ENCODE data around the gene DIRAS1. TPM values are rescaled to one million over a fixed set of nuclear protein-coding genes. Genes with fewer than 3 reads are reported as not detected.

The DIRAS1 gene, protein sequence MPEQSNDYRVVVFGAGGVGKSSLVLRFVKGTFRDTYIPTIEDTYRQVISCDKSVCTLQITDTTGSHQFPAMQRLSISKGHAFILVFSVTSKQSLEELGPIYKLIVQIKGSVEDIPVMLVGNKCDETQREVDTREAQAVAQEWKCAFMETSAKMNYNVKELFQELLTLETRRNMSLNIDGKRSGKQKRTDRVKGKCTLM
- total RNA-seq (2014; rRNA removed; shearing (Covaris generic)) = 0.96 and 1.9 TPM in 2 replicates

DNA sequence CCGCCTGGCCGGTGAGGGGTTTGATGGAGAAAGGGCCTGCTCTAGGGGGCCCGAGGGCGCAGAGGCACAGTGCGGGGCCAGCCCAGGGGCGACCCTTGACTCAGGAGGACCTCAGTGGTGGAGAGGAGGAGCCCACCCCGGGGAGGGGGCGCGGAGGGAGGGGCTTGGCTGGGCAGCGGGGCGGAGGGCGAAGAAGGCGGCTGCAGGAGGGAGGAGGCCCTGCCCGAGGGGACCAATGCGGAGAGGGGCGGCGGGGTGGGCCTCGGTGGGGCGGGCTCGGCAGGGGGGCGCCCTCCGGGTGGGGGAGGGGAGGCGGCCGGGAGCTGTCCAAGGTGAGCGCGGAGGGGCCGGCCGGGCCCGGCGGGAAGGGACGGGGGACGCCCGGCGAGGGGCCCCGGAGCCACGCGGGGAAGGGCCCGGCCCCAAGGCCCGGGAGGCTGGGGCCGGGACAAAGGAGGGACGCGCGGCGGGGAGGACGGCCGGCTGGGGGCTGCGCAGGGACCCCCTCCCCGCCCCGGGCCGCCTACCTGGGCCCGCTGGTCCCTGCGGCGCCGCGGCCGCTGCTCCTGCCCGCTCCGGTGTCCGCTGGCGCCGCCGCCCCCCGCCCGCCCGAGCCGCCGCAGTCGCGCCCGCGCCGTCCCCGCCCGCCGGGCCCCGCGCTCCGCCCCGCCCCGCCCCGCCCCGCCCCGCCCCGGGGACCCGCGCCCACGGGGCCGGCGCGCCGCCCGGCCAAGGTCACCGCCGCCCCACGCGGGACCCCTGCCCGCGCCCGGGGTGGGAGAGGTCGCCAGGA, at the start of gene DIRAS1:
Gene DIRAS1, minus strand, starts transcription at position 596 of the 793 bp plus-strand sequence. CDS start 3,566 bp downstream, outside the sequence.
- no peak for DNase-seq (ENCODE audit: low read depth)

DNA sequence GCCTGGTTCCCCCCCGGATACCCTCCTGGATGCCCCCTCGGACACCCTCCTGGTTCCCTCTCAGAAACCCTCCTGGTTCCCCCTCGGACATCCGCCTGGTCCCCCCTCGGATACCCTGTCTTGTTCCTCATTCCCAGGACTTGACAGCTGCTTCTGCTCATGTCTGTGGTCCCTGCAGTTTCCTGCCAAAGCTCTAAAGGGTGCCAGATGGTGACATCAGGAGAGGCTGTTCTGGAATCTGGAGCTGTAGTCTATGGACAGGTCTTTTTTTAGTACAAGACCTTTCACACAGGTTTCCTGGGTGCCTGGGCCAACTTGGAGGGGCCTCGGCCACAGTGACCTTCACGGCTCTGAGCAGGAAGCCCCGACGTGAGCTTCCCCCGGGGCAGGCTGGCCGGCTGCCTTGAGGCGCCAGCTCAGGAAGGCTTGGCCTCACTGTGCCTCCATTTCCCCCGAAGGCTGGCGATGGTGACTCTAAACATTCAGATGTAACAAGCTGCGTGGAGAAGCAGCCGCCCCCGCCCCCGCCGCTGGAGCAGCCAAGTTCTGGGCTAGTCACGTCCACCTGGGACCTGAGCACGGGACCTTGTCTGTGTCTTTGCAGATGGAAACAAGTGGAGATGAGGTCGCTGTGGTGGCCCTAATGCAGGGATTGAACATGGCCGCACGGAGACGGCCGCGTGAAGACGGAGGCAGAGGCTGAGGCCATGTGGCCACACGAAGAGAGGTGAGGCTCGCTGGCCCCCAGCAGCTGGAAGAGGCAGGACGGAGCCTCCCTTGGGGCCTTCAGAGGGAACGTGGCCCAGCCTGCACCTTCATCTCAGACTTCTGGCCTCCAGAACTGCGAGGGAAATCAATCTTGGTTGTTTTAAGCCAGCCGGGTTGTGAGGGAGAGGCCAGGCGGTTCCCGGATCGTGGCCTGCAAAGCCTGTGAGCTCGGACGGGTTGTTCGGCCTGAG, 49.2 kb upstream of the DIRAS1 start:
- no peak for DNase-seq (ENCODE audit: low read depth)

DNA sequence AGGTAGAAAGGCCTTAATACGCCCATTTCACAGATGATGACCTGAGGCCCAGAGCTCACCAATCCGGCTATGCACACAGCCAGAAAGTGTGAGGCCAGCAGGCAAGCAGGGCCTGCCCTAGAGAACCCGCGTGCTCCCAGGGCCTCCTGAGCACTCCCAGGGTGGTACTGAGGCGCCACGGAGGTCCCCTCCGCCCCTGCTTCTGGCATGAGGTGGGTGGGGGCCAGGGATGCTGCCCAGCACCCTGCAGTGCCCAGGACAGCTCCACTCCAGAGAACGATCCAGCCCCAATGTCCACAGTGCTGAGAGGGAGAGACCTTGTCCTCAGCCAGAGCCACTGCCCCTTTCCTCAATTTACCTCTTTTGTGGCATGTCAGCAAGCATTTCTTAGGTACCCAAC, 48.0 kb upstream of the DIRAS1 start:
- no peak for DNase-seq (ENCODE audit: low read depth)

- no peak for DNase-seq (ENCODE audit: low read depth)
Observed at GRCh38 chr19:2768365-2769132, 47.4 kb upstream of the DIRAS1 start.

DNA sequence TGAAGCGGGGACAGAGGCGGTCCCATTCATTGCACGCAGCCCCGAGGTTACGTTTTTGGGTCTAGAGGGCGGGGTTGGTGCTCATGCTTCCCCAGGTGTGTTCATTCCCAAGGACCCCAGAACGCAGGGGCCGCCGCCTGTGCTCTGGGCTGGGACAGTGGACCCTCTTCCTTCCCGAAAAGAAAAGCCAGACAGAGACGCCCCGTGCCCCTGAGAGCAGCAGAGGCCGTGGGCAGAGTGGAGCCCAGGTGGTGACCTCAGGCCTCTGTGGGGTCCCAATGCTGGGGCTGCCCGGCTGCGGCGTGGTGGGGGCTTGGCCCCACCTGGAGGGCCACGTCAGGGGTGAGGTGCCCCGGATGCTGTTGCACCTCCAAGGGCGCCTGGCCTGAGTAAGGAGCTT, 46.5 kb upstream of the DIRAS1 start:
- no peak for DNase-seq (ENCODE audit: low read depth)

DNA sequence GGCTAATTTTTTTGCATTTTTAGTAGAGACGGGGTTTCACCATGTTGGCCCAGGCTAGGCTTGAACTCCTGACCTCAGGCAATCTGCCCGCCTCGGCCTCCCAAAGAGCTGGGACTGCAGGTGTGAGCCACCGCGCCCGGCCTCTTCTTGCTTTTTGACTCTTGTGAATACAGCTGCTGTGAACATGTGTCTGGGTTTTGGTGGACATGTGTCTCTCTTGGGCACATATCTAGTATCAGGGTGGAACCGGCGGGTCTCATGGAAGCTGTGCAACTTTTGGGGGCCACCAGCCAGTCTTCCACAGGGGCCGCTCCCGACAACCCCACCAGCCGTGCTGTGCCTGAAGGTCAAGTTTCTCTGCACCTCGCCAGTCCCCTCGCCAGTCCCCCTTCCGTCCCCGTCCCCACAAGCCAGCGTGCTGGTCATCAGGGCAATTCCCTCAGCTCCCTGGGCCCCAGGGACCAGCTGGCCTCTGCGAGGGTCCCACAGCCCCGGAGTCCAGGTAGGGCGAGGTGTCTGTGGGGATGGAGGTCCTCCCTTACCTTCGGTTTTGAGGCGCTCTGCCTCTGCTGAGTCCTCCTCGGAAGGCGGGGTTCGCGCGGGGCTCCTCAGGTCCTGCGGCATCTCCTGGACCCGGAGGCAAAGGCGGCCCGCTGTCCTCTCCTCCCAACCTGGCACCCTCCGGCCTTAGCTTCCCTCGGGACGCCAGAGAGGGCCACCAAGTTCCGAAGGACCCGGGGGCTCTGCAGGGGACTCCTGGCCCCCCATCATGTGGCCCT, 45.6 kb upstream of the DIRAS1 start:
- DNase-seq (ENCODE audit: low read depth) = no peak

- DNase-seq (ENCODE audit: low read depth) = no peak
Observed at GRCh38 chr19:2765376-2765775, 44.2 kb upstream of the DIRAS1 start.

DNA sequence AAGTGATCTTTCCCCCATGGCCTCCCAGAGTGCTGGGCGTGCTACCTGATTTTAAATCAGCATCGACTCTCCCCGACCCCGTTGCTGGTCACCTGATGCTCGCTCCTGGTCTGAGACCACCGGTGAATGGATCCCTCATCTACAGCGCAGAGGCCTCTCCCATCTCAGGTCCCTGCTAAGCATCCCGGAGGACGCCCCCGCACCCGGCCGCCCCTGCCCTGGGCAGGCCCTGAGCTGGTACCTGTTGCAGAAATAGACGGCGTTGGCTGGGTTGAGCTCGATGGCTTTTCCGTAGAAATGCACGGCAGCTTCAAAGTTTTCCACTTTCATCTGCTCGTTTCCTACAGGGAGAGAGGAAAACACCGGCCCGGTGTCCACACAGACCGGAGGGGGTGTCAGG, 43.8 kb upstream of the DIRAS1 start:
- no peak for DNase-seq (ENCODE audit: low read depth)

DNA sequence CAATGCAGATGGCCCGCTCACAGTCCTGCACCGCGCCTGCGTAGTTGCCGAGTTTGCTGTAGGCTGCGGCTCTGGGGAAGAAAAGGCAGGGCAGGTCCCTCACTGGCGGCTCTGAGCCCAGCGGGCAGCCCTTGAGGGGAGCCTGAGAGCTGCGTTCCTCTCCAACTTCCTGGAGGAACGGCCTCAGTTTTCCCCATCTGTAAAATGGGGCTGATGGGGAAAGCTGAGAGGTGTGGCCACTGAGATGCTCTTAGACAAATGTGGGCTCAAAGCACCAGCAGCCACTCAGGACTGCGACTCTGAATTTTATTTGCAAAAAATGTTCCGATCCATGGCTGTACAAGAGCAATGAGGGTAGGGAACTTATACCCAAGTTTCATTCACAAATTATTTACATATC, 42.5 kb upstream of the DIRAS1 start:
- no peak for DNase-seq (ENCODE audit: low read depth)

- DNase-seq (ENCODE audit: low read depth) = no peak
Observed at GRCh38 chr19:2762783-2763496, 41.8 kb upstream of the DIRAS1 start.

DNA sequence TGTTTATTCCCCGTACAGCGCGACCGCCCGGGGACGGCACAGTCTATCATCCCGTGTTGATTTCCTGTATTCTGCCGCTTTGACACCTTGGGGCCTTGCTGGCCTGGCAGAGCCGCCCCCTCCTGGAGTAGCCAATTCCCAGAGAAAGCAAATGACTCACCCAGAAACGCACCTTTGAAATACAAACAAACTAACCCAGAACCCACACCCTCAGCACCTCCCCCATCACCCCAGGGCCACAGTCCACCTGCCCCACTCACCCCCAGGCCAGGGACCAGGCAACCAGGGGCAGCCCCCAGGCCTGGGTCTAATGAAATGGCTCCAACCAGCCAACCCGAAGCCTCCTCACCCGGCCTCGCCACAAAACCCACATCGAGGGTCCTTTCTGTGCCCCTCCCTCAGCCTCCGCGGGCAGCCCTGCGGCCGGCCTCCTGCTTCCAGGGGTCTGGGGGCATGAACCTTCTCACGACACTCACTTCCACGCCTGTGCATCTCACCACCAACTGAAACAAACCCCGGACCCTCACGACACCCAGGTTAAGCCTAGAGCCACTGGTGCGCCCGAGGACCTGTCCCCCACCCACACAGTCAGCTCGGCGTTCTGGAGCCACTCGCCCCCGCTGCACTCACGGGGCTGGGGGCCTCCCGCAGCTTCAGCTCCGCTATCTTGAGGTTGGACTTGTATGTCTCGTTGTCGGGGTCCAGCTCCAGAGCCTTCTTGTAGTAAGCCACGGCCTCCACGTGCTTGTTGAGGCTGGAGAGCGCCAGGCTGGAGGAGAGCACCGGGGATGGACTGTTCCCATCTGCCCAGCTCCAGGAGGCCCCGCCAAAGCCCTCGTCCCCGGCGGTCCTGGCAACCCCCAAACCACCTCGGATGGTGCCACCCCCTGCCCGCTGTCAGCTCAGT, 41.0 kb upstream of the DIRAS1 start:
- DNase-seq (ENCODE audit: low read depth) = no peak

GRCh38 chr19:2761309-2761677, 40.1 kb upstream of the DIRAS1 start:
- no peak for DNase-seq (ENCODE audit: low read depth)

DNA sequence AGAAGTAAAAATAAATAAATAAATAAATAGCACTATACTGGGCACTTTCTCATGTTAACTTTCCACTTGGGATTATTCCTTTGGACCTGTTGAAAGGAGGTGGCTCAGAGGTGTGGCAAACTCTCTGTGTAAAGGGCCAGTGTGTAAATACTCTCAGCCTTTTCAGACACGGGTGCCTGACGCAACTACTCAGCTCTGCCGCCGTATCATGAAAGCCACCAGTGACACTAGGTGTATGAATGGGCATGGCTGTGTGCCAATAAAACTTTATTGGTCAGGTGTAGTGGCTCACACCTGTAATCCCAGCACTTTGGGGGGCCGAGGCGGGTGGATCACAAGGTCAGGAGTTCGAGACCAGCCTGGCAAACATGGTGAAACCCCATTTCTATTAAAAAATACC, 38.8 kb upstream of the DIRAS1 start:
- DNase-seq (ENCODE audit: low read depth) = no peak

DNA sequence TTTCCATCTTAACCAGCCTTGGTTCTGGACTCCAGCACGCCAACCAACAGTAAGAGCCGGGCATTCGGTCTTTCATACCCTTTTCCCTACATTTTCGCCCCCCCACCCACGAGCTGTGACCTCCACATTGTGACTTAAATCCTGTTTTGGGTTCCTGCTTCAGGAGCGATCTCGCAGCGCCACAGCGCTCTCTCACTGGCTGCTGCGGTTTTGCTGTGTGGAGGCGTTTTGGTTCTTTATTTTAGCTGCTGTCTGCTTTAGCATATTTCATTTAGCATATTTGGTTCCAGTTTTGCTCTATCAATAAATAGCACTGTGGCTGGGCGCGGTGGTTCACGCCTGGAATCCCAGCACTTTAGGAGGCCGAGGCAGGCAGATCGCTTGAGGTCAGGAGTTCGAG, 38.2 kb upstream of the DIRAS1 start:
- no peak for DNase-seq (ENCODE audit: low read depth)

DNA sequence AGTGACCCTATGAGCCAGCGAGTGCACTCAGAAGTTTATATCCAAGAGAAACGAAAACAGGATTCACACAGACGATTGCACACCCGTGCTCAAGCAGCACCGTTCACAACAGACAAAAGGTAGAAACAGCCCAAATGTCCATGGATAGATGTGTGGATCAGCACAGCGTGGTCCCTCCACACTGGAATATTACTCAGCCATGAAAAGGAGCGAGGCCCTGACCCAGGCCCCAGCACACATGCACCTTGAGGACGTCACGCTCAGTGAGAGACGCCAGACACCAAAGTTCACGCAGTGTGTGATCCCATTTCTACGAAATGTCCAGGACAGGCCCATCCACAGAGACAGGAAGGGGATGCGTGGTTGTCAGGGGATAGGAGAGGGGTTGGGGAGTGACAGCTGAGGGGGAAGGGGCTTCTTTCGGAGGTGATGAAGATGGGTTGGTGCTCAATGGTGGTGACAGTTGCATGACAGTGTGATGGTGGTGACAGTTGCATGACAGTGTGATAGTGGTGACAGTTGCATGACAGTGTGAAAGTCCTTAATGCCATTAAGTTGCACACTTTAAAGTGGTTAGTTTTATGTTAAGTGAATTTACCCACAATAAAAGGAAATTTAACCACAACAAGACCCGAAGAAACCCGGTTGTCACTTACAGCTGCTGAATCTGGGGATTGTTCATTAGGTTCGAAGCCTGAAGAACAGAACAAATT, 37.6 kb upstream of the DIRAS1 start:
- no peak for DNase-seq (ENCODE audit: low read depth)

DNA sequence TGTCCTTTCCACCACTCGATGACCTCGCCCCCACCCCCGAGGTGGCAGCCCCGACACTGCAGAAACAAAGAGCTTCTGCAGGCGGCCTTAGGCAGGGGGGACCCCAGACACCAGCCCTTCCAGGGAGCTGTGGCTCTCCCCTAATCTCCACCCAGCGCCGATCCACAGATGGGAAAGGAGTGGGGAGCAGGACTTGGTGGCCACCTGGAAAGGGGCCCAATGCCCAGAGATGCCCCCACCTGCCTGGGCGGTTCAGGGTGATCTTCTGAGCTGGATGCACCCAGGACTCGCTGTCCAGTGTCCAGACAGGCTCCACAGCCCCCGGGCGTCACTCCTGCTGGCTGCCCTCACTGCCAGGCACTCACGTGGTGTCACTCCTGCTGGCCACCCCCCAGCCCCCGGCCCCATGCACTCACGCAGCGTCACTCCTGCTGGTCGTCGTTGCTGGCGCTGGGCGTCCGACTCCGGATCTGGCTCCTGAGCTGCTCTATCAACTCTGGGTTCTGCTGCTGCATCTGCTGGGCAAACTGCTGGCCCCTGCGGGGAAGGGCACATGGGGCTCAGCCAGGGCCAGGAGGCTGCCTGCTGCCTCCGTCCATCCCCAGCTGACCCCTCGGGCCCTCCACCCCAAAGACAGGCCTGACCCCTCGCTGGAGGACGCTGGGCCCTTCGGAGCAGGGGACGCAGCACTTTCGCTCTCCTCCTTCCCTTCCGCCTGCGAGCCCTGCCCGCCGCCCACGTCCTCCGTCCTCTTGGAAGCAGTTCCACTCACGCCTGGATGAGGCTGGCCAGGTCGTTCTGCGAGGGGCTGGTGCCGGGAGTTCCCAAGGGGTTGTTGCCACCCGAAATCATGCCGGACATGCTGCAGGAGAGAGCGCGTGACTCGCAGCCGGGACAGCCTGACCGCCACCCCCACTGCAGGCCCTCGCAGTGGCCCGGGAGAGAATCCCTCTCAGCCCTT, 36.0 kb upstream of the DIRAS1 start:
- DNase-seq (ENCODE audit: low read depth) = no peak

DNA sequence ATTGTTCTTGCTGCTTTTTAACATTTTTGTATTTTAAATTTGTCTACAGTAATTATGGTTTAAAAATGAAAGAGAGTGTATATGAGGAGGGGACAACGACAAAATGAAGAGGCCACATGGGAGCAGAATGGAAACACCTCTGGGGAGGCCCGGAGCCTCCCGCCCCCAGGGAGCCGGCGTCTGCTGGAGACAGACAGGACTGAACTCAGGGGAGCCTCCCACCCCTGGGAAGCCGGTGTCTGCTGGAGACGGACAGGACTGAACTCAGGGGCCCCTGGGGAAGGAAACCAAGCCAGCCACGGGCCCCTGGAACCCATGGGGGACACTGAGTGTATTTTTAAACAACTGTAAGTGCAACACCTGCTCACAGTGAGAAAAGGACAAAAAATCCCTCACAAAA, 35.3 kb upstream of the DIRAS1 start:
- no peak for DNase-seq (ENCODE audit: low read depth)

All from RPMI7951 (cell line).